Activated CD4-positive, alpha-beta T cell treated with anti-CD3 and anti-CD28 coated beads, Interleukin-2, amount 50 U/mL, for 4 hours (primary cell): ENCODE results near the gene SYNM.

Experiments
- DNase-seq, 2 experiments: peaks; one replicate each; pipeline ENCODE4 v3.0.0-alpha.2; 2020

The SYNM gene

GRCh38 chr15:99143242-99143641 is 38.4 kb downstream of the SYNM start:
- no peak for DNase-seq

GRCh38 chr15:99143655-99144610 is 39.1 kb downstream of the SYNM start:
- no peak for DNase-seq

- no peak for DNase-seq
These were observed 40.1 kb downstream of the SYNM start for GRCh38 chr15:99145005-99145404.

- no peak for DNase-seq
These were observed 40.9 kb downstream of the SYNM start for GRCh38 chr15:99145778-99146177.

GRCh38 chr15:99146661-99147060 is 41.8 kb downstream of the SYNM start:
- DNase-seq: no peak

GRCh38 chr15:99148851-99149276 is 44.0 kb downstream of the SYNM start:
- no peak for DNase-seq

- DNase-seq: no peak
These were observed 44.5 kb downstream of the SYNM start for GRCh38 chr15:99149366-99149765.

- DNase-seq: no peak
These were observed 46.3 kb downstream of the SYNM start for GRCh38 chr15:99151156-99151555.

- no peak for DNase-seq
These were observed 48.2 kb downstream of the SYNM start for GRCh38 chr15:99153026-99153535.

GRCh38 chr15:99154271-99154670 is 49.4 kb downstream of the SYNM start:
- DNase-seq: no peak

- DNase-seq: no peak
These were observed 51.1 kb downstream of the SYNM start for GRCh38 chr15:99155961-99156443.

DNA sequence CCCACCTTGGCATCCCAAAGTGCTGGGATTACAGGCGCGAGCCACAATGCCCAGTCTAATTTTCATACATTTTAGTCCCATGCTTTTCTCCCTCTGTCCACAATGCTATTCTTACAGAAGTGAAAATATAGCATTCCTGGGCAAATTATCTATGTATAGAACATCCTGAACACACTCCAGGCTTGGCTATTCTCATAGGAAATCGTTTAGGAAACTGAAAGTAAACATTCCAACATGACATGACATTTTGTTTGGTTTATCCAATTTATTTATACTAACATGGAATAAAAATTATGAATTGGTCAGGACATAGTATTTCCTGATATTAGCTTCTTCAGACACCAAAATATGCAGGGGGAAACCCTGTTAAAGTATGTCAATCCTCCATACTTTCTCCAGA is 52.6 kb downstream of the SYNM start:
- DNase-seq: no peak

- no peak for DNase-seq
These were observed 53.9 kb downstream of the SYNM start for GRCh38 chr15:99158626-99159412.

DNA sequence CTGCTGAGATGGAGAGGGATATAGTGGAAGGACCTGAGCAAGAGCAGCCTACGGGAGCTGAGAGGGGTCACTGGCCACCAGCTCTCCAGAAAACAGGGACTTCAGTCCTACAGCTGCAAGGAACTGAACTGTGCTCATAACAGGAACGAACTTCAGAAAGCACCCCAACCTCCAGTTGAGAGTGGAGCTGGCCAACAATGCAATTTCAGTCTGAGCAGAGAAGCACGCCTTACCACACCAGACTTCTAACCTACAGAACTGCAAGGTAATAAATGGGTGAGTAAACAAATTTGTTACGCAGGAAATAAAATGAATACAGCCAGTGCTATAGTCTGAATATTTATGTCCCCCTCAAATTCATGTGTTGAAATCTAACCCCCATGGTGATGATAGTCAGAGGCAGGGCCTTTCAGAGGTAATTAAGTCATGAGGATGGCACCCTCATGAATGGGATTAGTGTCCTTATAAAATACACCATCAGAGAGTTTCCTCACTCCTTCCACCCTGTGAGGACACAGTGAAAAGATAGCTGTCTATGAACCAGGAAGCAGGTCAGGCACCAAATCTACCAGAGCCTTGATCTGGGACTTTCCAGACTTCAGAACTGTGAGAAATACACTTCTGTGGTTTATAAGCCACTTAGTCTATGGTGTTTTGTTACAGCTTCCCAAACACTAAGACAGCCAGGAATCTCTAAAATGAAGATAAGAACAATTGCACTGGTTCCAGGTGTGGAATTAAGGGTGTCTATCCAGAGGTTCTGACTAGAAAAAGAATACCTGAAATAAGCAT is 58.6 kb downstream of the SYNM start:
- DNase-seq: no peak

DNA sequence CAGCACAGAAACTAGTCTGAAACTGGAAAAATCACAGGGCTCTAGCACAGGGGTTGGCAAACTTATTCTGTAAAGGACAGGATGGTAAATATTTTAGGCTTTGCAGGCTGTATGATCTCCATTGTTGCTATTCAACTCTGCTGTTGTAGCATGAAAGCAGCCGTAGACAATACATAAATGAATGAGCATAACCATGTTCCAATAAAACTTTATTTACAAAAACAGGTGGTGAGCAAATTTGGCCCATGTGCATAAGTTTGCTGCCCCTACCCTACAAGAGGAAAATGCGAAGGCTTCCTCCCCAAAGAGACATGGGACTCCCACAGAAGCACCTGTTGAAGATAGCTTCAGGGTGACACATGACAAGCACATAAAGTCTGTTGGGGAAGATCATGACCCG is 59.2 kb downstream of the SYNM start:
- no peak for DNase-seq

GRCh38 chr15:99165020-99165790 is 60.3 kb downstream of the SYNM start:
- DNase-seq: no peak

DNA sequence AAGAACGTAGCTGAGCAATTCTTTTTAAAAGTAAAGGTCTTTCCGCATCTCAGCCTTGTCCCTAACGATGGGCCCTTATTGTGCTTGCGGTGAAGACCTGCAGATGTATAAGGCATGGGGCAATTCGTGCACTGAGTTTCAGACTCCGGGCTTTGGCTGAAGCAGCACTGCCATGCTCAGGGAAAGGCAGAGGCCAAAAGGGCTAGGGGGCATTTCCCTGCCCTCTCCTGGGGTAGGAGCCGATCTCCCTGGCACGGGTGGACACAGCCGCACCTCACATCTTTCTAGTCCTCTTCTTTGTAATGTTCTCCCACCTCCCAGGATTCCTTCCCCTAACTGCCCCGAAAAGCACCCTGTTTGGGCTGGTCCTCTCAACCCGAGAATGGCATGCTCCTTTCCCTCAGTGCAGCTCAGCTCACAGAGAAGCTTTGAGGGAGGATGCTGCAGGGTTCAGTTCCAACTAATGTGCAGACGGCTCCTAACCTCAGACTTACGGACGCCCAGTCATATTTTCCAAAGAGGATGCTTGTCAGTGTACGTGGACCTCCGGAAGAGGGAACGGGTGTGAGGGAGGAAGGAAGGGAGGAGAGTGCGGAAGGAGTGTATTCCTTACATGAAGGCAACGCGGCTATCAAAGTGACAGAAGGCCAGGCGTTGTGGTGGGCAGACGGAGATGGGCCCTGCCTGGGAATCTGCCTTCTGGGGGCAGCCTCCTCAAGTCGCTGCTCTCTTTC is 61.2 kb downstream of the SYNM start:
- DNase-seq: no peak

- DNase-seq: no peak
These were observed 62.3 kb downstream of the SYNM start for GRCh38 chr15:99167201-99167600.

- no peak for DNase-seq
These were observed 62.8 kb downstream of the SYNM start for GRCh38 chr15:99167640-99168039.

- DNase-seq: no peak
These were observed 64.0 kb downstream of the SYNM start for GRCh38 chr15:99168601-99169580.
